Endodermal cell (in vitro differentiated cells): ENCODE results near the gene TCF15. TPM values are rescaled to one million over a fixed set of nuclear protein-coding genes. Genes with fewer than 3 reads are reported as not detected.

Source experiments
- DNase-seq: peaks from one replicate; pipeline ENCODE4 v3.0.0-alpha.2; 2017
- H3K27ac ChIP-seq: 2 replicates; pipeline ENCODE4 v1.5.1; 2013; ENCODE audit warnings: mild to moderate bottlenecking, low read depth, low read length, moderate library complexity
- H3K27me3 ChIP-seq: 2 replicates; pipeline ENCODE4 v1.6.1; 2013; ENCODE audit warnings: mild to moderate bottlenecking, low read length, moderate library complexity; ENCODE audit not compliant: insufficient read depth, control insufficient read depth, poor library complexity, severe bottlenecking
- H3K36me3 ChIP-seq: 2 replicates; pipeline ENCODE4 v1.7.0; 2013; ENCODE audit warnings: mild to moderate bottlenecking, low read length, moderate library complexity; ENCODE audit not compliant: control insufficient read depth, insufficient read depth
- H3K4me1 ChIP-seq: one replicate; pipeline ENCODE4 v1.7.0; 2013; ENCODE audit warnings: low read length; ENCODE audit not compliant: control insufficient read depth, insufficient read depth
- H3K4me3 ChIP-seq: 2 replicates; pipeline ENCODE4 v1.5.1; 2013; ENCODE audit warnings: mild to moderate bottlenecking, low read length, moderate library complexity
- H3K9ac ChIP-seq: 2 replicates; pipeline ENCODE4 v1.6.1; 2013; ENCODE audit warnings: mild to moderate bottlenecking, low read length, moderate library complexity; ENCODE audit not compliant: poor library complexity, severe bottlenecking; ENCODE audit errors: extremely low read depth
- H3K9me3 ChIP-seq: 2 replicates; pipeline ENCODE4 v1.6.1; 2013; ENCODE audit warnings: mild to moderate bottlenecking, low read length, moderate library complexity; ENCODE audit not compliant: control insufficient read depth
- H3K27ac Mint-ChIP-seq: 2 replicates; pipeline ENCODE4 v1.8.0; 2020; ENCODE audit warnings: mixed read lengths
- H3K27me3 Mint-ChIP-seq: 2 replicates; pipeline ENCODE4 v1.8.0; 2021; ENCODE audit warnings: mild to moderate bottlenecking, mixed read lengths; ENCODE audit not compliant: insufficient read depth
- H3K36me3 Mint-ChIP-seq: 2 replicates; pipeline ENCODE4 v1.8.0; 2020; ENCODE audit warnings: low read depth, mixed read lengths
- H3K4me1 Mint-ChIP-seq: 2 replicates; pipeline ENCODE4 v1.8.0; 2020; ENCODE audit warnings: mixed read lengths
- H3K4me3 Mint-ChIP-seq: 2 replicates; pipeline ENCODE4 v1.8.0; 2020; ENCODE audit warnings: mild to moderate bottlenecking, moderate library complexity, mixed read lengths
- H3K9me3 Mint-ChIP-seq: 2 replicates; pipeline ENCODE4 v1.8.0; 2020; ENCODE audit warnings: mild to moderate bottlenecking, mixed read lengths
- CTCF ChIP-seq: fragments of 200-600 bp; sonication (generic); conservative IDR thresholded peaks from 2 replicates; pipeline ENCODE4 v1.5.0; 2021; ENCODE audit warnings: antibody characterized with exemption, mild to moderate bottlenecking
- WGBS, 2 experiments: methylation state at CpG; one replicate each; pipeline versions ENCODE4 v1.1.5 to v1.1.7; 2013; ENCODE audit warnings: missing lambda C conversion rate in 2 of 2, mixed read lengths in 1 of 2; ENCODE audit not compliant: insufficient coverage in 1 of 2, insufficient read length in 1 of 2; 5-methylcytosine and 5-hydroxymethylcytosine counted together
- total RNA-seq, 2 donors: library from RNA; stranded (reverse); fragmentation: NEBNext Ultra II Directional in 1 of 2; extraction: Animal tissue kit (Norgen Biotek cat#: 25700) in 1 of 2; gene quantifications; 2 replicates in 1 of 2; 3 replicates in 1 of 2; pipeline ENCODE4 v1.2.1, GENCODE V29; 2021

The TCF15 gene
- total RNA-seq, 2 donors from 2014 or later, result 1.9 to 2.2 TPM

- H3K27me3 Mint-ChIP-seq, result peaks cover 7% of the 10 kb centered on the region
- peak; percentile 72 for DNase-seq
- no peak overlapping the region for H3K27ac Mint-ChIP-seq
Measured at GRCh38 chr20:588932-589672, 21.0 kb downstream of the TCF15 start.

GRCh38 chr20:588476-588875 lies 21.6 kb downstream of the TCF15 start:
- H3K9me3 ChIP-seq, result no peaks in the 10 kb centered on the region
- DNase-seq, result no peak
- Mint-ChIP-seq H3K27me3 (peaks cover 7% of the 10 kb centered on the region), H3K4me3 (no peak overlapping the region), H3K36me3 (no peaks in the 10 kb centered on the region), H3K27ac (no peak overlapping the region), H3K9me3 (no peaks in the 10 kb centered on the region), H3K4me1 (no peaks in the 10 kb centered on the region)
- H3K4me3 ChIP-seq, result no peak overlapping the region
- no peaks in the 10 kb centered on the region for H3K27me3 ChIP-seq
- WGBS, 2 experiments, result 67% methylated on average over 1 of the region's 3 CpGs; no CpG with 5 or more reads in 1 of the 2 experiments
- H3K4me1 ChIP-seq, result no peaks in the 10 kb centered on the region
- no peak overlapping the region for H3K9ac ChIP-seq
- H3K27ac ChIP-seq, result no peak overlapping the region
- H3K36me3 ChIP-seq, result no peaks in the 10 kb centered on the region
- no peak for TF ChIP-seq CTCF

More at GRCh38 chr20:588932-589672, 21.0 kb downstream of the TCF15 start:
- no peak overlapping the region for H3K27ac ChIP-seq
- H3K27me3 ChIP-seq, result no peaks in the 10 kb centered on the region
- H3K9ac ChIP-seq, result no peak overlapping the region
- H3K9me3 ChIP-seq, result no peaks in the 10 kb centered on the region
- TF ChIP-seq CTCF, result peak; percentile 11
- no peaks in the 10 kb centered on the region for H3K4me1 ChIP-seq
- no peaks in the 10 kb centered on the region for H3K9me3 Mint-ChIP-seq
- no peaks in the 10 kb centered on the region for H3K36me3 Mint-ChIP-seq
- H3K4me1 Mint-ChIP-seq, result no peaks in the 10 kb centered on the region
- H3K36me3 ChIP-seq, result no peaks in the 10 kb centered on the region
- no peak overlapping the region for H3K4me3 Mint-ChIP-seq
- 96 to 97% methylated on average over 8 to 10 of the region's 10 CpGs for WGBS, 2 experiments
- no peak overlapping the region for H3K4me3 ChIP-seq

DNA sequence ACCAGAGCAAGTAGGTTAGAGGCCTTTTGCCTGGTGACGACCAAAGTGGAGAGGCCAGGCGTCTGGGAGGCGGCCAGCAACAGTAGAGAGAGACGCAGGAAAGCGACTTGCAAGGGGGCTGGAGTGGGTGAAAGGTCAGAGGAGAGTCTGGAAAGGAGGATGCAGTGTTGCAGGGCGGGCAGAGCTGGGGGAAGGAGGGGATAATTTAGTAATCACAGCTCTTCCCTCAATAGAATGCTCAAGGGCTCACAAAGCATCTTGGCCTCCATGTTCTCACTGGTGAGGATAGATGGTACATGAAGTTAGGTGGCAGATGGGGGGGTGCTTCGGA lies 25.2 kb downstream of the TCF15 start:
- Mint-ChIP-seq H3K36me3 (no peaks in the 10 kb centered on the region), H3K9me3 (no peaks in the 10 kb centered on the region), H3K27ac (no peak overlapping the region), H3K4me1 (peaks cover 5% of the 10 kb centered on the region), H3K27me3 (peaks cover 1% of the 10 kb centered on the region), H3K4me3 (no peak overlapping the region)
- no peak for DNase-seq
- Histone ChIP-seq H3K4me3 (no peak overlapping the region), H3K27me3 (no peaks in the 10 kb centered on the region), H3K9ac (no peak overlapping the region), H3K36me3 (no peaks in the 10 kb centered on the region), H3K27ac (no peak overlapping the region), H3K4me1 (no peaks in the 10 kb centered on the region), H3K9me3 (no peaks in the 10 kb centered on the region)
- WGBS, 2 experiments, result 81 to 92% methylated on average over 6 to 7 of the region's 7 CpGs
- TF ChIP-seq CTCF, result no peak
